Neural cell (in vitro differentiated cells): ENCODE measurements around the gene SRCAP. TPM values are rescaled to one million over a fixed set of nuclear protein-coding genes. Genes with fewer than 3 reads are reported as not detected.
A peak's percentile ranks its signal among the peaks of the same experiment; 100 is the strongest.

Experiments
- H2AFZ ChIP-seq: fragments of 200-600, 300-800 bp; sonication (generic), shearing (Covaris generic); 2 replicates; pipeline ENCODE4 v1.6.0; 2014; ENCODE audit warnings: low read depth, mild to moderate bottlenecking, antibody characterized with exemption, low read length, moderate library complexity
- H3F3A ChIP-seq: fragments of 200-600 bp; shearing (Covaris generic); 2 replicates; pipeline ENCODE4 v1.6.1; 2016; ENCODE audit warnings: mild to moderate bottlenecking, moderate library complexity, mixed read lengths, antibody characterized with exemption, low read length; ENCODE audit not compliant: insufficient read depth, poor library complexity, severe bottlenecking
- H3K27ac ChIP-seq: fragments of 200-600, 300-800 bp; sonication (generic), shearing (Covaris generic); 2 replicates; pipeline ENCODE4 v1.5.1; 2014; ENCODE audit warnings: mild to moderate bottlenecking, low read length, moderate library complexity
- H3K27me3 ChIP-seq: fragments of 300-800, 200-600 bp; sonication (generic), shearing (Covaris generic); 2 replicates; pipeline ENCODE4 v1.6.0; 2014; ENCODE audit warnings: mild to moderate bottlenecking, low read depth, low read length, moderate library complexity; ENCODE audit not compliant: insufficient read depth
- H3K36me3 ChIP-seq: fragments of 300-800, 200-600 bp; sonication (generic), shearing (Covaris generic); 2 replicates; pipeline ENCODE4 v1.5.1; 2014; ENCODE audit warnings: mild to moderate bottlenecking, antibody characterized with exemption, low read length, moderate library complexity; ENCODE audit not compliant: insufficient read depth
- H3K4me2 ChIP-seq: fragments of 300-800, 200-600 bp; sonication (generic), shearing (Covaris generic); 2 replicates; pipeline ENCODE4 v1.6.0; 2014; ENCODE audit warnings: mild to moderate bottlenecking, low read length
- H3K4me3 ChIP-seq: fragments of 300-800, 200-600 bp; sonication (generic), shearing (Covaris generic); 2 replicates; pipeline ENCODE4 v1.5.1; 2014; ENCODE audit warnings: mild to moderate bottlenecking, low read length, moderate library complexity
- H3K79me2 ChIP-seq: fragments of 200-600 bp; shearing (Covaris generic); replicated peaks from 2 replicates; pipeline ENCODE4 v1.6.0; 2014; ENCODE audit warnings: mild to moderate bottlenecking, low read length, moderate library complexity; ENCODE audit not compliant: insufficient read depth
- H3K9ac ChIP-seq: fragments of 300-800, 200-600 bp; sonication (generic), shearing (Covaris generic); 2 replicates; pipeline ENCODE4 v1.6.1; 2016; ENCODE audit warnings: mild to moderate bottlenecking, low read length, mixed read lengths
- H3K9me2 ChIP-seq: fragments of 200-600 bp; shearing (Covaris generic); 2 replicates; pipeline ENCODE4 v1.6.1; 2016; ENCODE audit warnings: mild to moderate bottlenecking, low read length, mixed read lengths; ENCODE audit not compliant: insufficient read depth
- H3K9me3 ChIP-seq: fragments of 200-600, 300-800 bp; sonication (generic), shearing (Covaris generic); 2 replicates; pipeline ENCODE4 v1.6.1; 2016; ENCODE audit warnings: mild to moderate bottlenecking, mixed run types, low read length, moderate library complexity, mixed read lengths
- H4K20me1 ChIP-seq: fragments of 200-600 bp; shearing (Covaris generic); 2 replicates; pipeline ENCODE4 v1.6.1; 2016; ENCODE audit warnings: mild to moderate bottlenecking, mixed run types; ENCODE audit not compliant: insufficient read depth
- EP300 ChIP-seq: fragments of 450-650 bp; conservative IDR thresholded peaks from 2 replicates; pipeline ENCODE4 v1.6.1; 2014; ENCODE audit warnings: antibody characterized with exemption, mild to moderate bottlenecking, moderate library complexity; ENCODE audit not compliant: poor library complexity, severe bottlenecking
- EZH2 ChIP-seq: fragments of 200-600, 300-800 bp; shearing (Covaris generic), sonication (generic); IDR thresholded peaks from 2 replicates; pipeline ENCODE4 v1.6.1; 2014; ENCODE audit warnings: antibody characterized with exemption, low read length, borderline replicate concordance, mild to moderate bottlenecking; ENCODE audit not compliant: insufficient read depth, poor library complexity, severe bottlenecking
- MXI1 ChIP-seq: fragments of 450-650 bp; conservative IDR thresholded peaks from 2 replicates; pipeline ENCODE4 v1.6.1; 2014; ENCODE audit warnings: antibody characterized with exemption, mild to moderate bottlenecking; ENCODE audit not compliant: poor library complexity, severe bottlenecking
- POLR2AphosphoS5 ChIP-seq: IDR thresholded peaks from 2 replicates; pipeline ENCODE4 v1.6.1; 2012
- RAD21 ChIP-seq: fragments of 450-650 bp; conservative IDR thresholded peaks from 2 replicates; pipeline ENCODE4 v1.6.1; 2014; ENCODE audit warnings: antibody characterized with exemption, mild to moderate bottlenecking, moderate library complexity
- REST ChIP-seq: IDR thresholded peaks from 2 replicates; pipeline ENCODE4 v1.6.1; 2012; ENCODE audit warnings: borderline replicate concordance
- SMC3 ChIP-seq: fragments of 450-650 bp; conservative IDR thresholded peaks from 2 replicates; pipeline ENCODE4 v1.6.1; 2014; ENCODE audit warnings: antibody characterized with exemption, mild to moderate bottlenecking, moderate library complexity; ENCODE audit not compliant: poor library complexity
- TAF1 ChIP-seq: IDR thresholded peaks from 2 replicates; pipeline ENCODE4 v1.6.1; 2012; ENCODE audit warnings: low read depth
- polyA plus RNA-seq: library from polyadenylated mRNA; depleted of rRNA; stranded (reverse); fragments of >200 nt; gene quantifications from 2 replicates; pipeline ENCODE4 v1.2.3, GENCODE V29; 2014
- TF ChIP-seq, protein P1 (sequence below): fragments of 450-650 bp; IDR thresholded peaks from 2 replicates; pipeline ENCODE4 v1.5.1; 2014; ENCODE audit warnings: antibody characterized with exemption, mild to moderate bottlenecking, moderate library complexity; ENCODE audit not compliant: poor library complexity, severe bottlenecking

SRCAP gene
- polyA plus RNA-seq, 1 donor from 2014 or later = 0.76 TPM

- Histone ChIP-seq H3K9ac (peak overlapping the region; percentile 99), H3K27ac (peak overlapping the region; percentile 100), H4K20me1 (peaks cover 2% of the 10 kb centered on the region), H3K36me3 (no peaks in the 10 kb centered on the region), H3K9me2 (no peaks in the 10 kb centered on the region), H3K9me3 (no peaks in the 10 kb centered on the region), H2AFZ (peak overlapping the region; percentile 37), H3K4me2 (peak overlapping the region; percentile 41), H3K27me3 (no peaks in the 10 kb centered on the region), H3F3A (no peaks in the 10 kb centered on the region), H3K4me3 (peak overlapping the region; percentile 98), H3K79me2 (peaks cover 29% of the 10 kb centered on the region)
- peak; percentile 1 for TF ChIP-seq SMC3
- TF ChIP-seq EP300 = no peak
Observed at GRCh38 chr16:30697264-30698138, 1.5 kb upstream of the SRCAP start.

- peaks cover 2% of the 10 kb centered on the region for H4K20me1 ChIP-seq
- no peaks in the 10 kb centered on the region for H3K9me2 ChIP-seq
- H3K9ac ChIP-seq = peak overlapping the region; percentile 99
- H3K4me2 ChIP-seq = no peak overlapping the region
- H3K27me3 ChIP-seq = no peaks in the 10 kb centered on the region
- no peaks in the 10 kb centered on the region for H3K9me3 ChIP-seq
- peak overlapping the region; percentile 98 for H3K4me3 ChIP-seq
- H3F3A ChIP-seq = no peaks in the 10 kb centered on the region
- H2AFZ ChIP-seq = peak overlapping the region; percentile 88
- peaks cover 29% of the 10 kb centered on the region for H3K79me2 ChIP-seq
- peak overlapping the region; percentile 100 for H3K27ac ChIP-seq
- no peaks in the 10 kb centered on the region for H3K36me3 ChIP-seq
- peak; percentile 42 for TF ChIP-seq SMC3
- TF ChIP-seq EZH2 = no peak
- peak; percentile 82 for TF ChIP-seq EP300
- TF ChIP-seq TAF1 = peak; percentile 80
- TF ChIP-seq REST = peak; percentile 72
- TF ChIP-seq POLR2AphosphoS5 = peak; percentile 88
- TF ChIP-seq, protein P1, sequence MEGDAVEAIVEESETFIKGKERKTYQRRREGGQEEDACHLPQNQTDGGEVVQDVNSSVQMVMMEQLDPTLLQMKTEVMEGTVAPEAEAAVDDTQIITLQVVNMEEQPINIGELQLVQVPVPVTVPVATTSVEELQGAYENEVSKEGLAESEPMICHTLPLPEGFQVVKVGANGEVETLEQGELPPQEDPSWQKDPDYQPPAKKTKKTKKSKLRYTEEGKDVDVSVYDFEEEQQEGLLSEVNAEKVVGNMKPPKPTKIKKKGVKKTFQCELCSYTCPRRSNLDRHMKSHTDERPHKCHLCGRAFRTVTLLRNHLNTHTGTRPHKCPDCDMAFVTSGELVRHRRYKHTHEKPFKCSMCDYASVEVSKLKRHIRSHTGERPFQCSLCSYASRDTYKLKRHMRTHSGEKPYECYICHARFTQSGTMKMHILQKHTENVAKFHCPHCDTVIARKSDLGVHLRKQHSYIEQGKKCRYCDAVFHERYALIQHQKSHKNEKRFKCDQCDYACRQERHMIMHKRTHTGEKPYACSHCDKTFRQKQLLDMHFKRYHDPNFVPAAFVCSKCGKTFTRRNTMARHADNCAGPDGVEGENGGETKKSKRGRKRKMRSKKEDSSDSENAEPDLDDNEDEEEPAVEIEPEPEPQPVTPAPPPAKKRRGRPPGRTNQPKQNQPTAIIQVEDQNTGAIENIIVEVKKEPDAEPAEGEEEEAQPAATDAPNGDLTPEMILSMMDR = peak; percentile 48
- peak; percentile 18 for TF ChIP-seq RAD21
- TF ChIP-seq MXI1 = peak; percentile 73
Observed at GRCh38 chr16:30698139-30698815, 694 bp upstream of the SRCAP start.
